ENCODE measurements around the gene ZNF587B.

The ZNF587B gene

DNA sequence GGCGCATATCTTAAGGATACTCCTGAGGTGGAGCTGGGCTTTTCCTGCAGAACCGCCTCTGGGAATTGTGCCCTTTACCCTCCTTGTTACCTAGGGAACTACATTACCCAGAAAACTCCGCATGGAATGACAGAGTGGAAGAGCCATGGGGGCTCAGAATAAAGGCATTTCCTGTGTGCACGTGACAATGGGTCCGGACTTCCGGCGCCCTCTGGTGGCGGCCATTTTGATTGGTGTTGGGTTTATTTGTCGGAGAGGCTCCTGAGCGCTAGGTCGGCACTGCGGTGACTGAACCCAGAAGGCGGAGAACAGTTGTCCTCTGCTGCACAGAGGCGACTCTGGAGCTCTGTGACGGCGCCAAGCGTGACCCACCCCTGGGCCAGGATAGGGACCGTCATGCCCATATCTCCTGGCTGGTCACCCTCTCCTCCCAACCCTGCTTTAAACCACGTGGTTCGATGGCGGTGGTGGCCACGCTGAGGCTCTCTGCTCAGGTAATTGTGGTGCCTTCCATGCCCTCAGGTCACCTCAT, at the start of gene ZNF587B:
TSS of gene ZNF587B (plus strand) at position 229 of the 532 bp plus-strand sequence. CDS start at position 459, 230 bp downstream.
- ATAC-seq: peak; percentile 55; the same call in 2 of the 3 replicates
- TF ChIP-seq PPARA (CRISPR knock-in tag; IDR thresholded peaks at IDR 0.05; ENCODE audit: borderline replicate concordance) (no peak), SNAI2 (CRISPR knock-in tag; IDR thresholded peaks at IDR 0.05) (no peak), CSDC2 (CRISPR knock-in tag; IDR thresholded peaks at IDR 0.05) (no peak), OSR1 (CRISPR knock-in tag; IDR thresholded peaks at IDR 0.05) (no peak), ZFP3 (CRISPR knock-in tag; IDR thresholded peaks at IDR 0.05) (no peak), ZNF8 (CRISPR knock-in tag; IDR thresholded peaks at IDR 0.05) (no peak), ISL1 (CRISPR knock-in tag; IDR thresholded peaks at IDR 0.05) (no peak), RARB (CRISPR knock-in tag; IDR thresholded peaks at IDR 0.05) (no peak), ZNF70 (CRISPR knock-in tag; IDR thresholded peaks at IDR 0.05) (no peak)
- TF ChIP-seq, protein P1, sequence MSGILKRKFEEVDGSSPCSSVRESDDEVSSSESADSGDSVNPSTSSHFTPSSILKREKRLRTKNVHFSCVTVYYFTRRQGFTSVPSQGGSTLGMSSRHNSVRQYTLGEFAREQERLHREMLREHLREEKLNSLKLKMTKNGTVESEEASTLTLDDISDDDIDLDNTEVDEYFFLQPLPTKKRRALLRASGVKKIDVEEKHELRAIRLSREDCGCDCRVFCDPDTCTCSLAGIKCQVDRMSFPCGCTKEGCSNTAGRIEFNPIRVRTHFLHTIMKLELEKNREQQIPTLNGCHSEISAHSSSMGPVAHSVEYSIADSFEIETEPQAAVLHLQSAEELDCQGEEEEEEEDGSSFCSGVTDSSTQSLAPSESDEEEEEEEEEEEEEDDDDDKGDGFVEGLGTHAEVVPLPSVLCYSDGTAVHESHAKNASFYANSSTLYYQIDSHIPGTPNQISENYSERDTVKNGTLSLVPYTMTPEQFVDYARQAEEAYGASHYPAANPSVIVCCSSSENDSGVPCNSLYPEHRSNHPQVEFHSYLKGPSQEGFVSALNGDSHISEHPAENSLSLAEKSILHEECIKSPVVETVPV (CRISPR knock-in tag; IDR thresholded peaks at IDR 0.05): no peak
- TF ChIP-seq, protein P2, sequence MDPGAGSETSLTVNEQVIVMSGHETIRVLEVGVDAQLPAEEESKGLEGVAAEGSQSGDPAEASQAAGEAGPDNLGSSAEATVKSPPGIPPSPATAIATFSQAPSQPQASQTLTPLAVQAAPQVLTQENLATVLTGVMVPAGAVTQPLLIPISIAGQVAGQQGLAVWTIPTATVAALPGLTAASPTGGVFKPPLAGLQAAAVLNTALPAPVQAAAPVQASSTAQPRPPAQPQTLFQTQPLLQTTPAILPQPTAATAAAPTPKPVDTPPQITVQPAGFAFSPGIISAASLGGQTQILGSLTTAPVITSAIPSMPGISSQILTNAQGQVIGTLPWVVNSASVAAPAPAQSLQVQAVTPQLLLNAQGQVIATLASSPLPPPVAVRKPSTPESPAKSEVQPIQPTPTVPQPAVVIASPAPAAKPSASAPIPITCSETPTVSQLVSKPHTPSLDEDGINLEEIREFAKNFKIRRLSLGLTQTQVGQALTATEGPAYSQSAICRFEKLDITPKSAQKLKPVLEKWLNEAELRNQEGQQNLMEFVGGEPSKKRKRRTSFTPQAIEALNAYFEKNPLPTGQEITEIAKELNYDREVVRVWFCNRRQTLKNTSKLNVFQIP (CRISPR knock-in tag; IDR thresholded peaks at IDR 0.05; ENCODE audit: borderline replicate concordance, low read depth): no peak
- TF ChIP-seq, protein P3, sequence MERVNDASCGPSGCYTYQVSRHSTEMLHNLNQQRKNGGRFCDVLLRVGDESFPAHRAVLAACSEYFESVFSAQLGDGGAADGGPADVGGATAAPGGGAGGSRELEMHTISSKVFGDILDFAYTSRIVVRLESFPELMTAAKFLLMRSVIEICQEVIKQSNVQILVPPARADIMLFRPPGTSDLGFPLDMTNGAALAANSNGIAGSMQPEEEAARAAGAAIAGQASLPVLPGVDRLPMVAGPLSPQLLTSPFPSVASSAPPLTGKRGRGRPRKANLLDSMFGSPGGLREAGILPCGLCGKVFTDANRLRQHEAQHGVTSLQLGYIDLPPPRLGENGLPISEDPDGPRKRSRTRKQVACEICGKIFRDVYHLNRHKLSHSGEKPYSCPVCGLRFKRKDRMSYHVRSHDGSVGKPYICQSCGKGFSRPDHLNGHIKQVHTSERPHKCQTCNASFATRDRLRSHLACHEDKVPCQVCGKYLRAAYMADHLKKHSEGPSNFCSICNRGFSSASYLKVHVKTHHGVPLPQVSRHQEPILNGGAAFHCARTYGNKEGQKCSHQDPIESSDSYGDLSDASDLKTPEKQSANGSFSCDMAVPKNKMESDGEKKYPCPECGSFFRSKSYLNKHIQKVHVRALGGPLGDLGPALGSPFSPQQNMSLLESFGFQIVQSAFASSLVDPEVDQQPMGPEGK (CRISPR knock-in tag; IDR thresholded peaks at IDR 0.05; ENCODE audit: borderline replicate concordance): no peak
- TF ChIP-seq, protein P4, sequence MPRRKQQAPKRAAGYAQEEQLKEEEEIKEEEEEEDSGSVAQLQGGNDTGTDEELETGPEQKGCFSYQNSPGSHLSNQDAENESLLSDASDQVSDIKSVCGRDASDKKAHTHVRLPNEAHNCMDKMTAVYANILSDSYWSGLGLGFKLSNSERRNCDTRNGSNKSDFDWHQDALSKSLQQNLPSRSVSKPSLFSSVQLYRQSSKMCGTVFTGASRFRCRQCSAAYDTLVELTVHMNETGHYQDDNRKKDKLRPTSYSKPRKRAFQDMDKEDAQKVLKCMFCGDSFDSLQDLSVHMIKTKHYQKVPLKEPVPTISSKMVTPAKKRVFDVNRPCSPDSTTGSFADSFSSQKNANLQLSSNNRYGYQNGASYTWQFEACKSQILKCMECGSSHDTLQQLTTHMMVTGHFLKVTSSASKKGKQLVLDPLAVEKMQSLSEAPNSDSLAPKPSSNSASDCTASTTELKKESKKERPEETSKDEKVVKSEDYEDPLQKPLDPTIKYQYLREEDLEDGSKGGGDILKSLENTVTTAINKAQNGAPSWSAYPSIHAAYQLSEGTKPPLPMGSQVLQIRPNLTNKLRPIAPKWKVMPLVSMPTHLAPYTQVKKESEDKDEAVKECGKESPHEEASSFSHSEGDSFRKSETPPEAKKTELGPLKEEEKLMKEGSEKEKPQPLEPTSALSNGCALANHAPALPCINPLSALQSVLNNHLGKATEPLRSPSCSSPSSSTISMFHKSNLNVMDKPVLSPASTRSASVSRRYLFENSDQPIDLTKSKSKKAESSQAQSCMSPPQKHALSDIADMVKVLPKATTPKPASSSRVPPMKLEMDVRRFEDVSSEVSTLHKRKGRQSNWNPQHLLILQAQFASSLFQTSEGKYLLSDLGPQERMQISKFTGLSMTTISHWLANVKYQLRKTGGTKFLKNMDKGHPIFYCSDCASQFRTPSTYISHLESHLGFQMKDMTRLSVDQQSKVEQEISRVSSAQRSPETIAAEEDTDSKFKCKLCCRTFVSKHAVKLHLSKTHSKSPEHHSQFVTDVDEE (CRISPR knock-in tag; IDR thresholded peaks at IDR 0.05): no peak

DNA sequence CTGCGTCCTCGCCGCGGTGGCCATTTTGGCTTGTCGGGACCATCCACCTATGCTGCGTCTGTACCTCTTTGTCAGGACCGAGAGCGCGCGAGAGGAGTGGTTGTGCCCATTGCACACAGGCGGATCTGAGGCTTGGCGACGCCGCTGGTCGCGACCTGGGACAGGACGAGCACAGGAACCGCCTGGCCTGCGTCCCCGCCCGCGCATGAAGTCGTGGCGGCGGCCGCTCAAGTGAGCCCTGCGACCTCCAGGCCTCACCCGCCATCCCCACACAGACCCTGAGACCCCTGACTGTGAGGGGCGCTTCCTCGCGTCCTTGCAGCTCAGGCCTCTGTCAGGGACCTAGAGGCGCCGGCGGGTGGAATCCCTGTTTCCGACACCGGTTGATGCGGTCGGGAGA, 43.8 kb upstream of the ZNF587B start:
- ATAC-seq: no peak
- no peak for TF ChIP-seq ZNF70 (CRISPR knock-in tag; IDR thresholded peaks at IDR 0.05)
- no peak for TF ChIP-seq BACH2 (CRISPR knock-in tag; IDR thresholded peaks at IDR 0.05; ENCODE audit: borderline replicate concordance)
- no peak for TF ChIP-seq ZFP3 (CRISPR knock-in tag; IDR thresholded peaks at IDR 0.05)
- no peak for TF ChIP-seq TCF4 (CRISPR knock-in tag; IDR thresholded peaks at IDR 0.05; ENCODE audit: borderline replicate concordance)
- TF ChIP-seq CSDC2 (CRISPR knock-in tag; IDR thresholded peaks at IDR 0.05): no peak
- TF ChIP-seq, protein P5, sequence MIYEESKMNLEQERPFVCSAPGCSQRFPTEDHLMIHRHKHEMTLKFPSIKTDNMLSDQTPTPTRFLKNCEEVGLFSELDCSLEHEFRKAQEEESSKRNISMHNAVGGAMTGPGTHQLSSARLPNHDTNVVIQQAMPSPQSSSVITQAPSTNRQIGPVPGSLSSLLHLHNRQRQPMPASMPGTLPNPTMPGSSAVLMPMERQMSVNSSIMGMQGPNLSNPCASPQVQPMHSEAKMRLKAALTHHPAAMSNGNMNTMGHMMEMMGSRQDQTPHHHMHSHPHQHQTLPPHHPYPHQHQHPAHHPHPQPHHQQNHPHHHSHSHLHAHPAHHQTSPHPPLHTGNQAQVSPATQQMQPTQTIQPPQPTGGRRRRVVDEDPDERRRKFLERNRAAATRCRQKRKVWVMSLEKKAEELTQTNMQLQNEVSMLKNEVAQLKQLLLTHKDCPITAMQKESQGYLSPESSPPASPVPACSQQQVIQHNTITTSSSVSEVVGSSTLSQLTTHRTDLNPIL (CRISPR knock-in tag; IDR thresholded peaks at IDR 0.05; ENCODE audit: low read depth): no peak
- no peak for TF ChIP-seq ESRRG (CRISPR knock-in tag; IDR thresholded peaks at IDR 0.05)
- no peak for TF ChIP-seq ISL1 (CRISPR knock-in tag; IDR thresholded peaks at IDR 0.05)
- no peak for TF ChIP-seq SNAI2 (CRISPR knock-in tag; IDR thresholded peaks at IDR 0.05)
- TF ChIP-seq ZNF8 (CRISPR knock-in tag; IDR thresholded peaks at IDR 0.05): no peak
- no peak for TF ChIP-seq GLIS3 (CRISPR knock-in tag; IDR thresholded peaks at IDR 0.05)
- no peak for TF ChIP-seq ZC3H10 (CRISPR knock-in tag; IDR thresholded peaks at IDR 0.05)

DNA sequence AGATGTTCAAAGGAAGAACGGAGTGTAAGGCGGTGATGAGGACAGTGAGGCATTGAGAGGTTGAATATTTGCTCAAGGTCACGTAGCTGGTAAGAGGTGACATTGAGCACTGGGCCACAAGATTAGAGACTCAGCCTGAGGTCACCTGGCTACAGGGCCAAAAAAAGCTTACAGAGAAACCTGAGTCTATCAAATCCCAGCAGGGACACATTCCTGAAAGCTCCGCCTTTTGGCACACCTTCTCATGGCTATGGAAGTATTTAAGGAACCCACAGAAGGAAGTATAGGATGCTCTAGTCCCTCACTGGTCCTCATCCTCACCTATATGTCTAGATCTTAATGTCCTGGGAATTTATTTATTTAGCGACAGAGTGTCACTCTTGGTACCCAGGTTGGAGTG, 43.2 kb upstream of the ZNF587B start:
- no peak for ATAC-seq
- TF ChIP-seq ESRRG (CRISPR knock-in tag; IDR thresholded peaks at IDR 0.05) (no peak), PPARA (CRISPR knock-in tag; IDR thresholded peaks at IDR 0.05; ENCODE audit: borderline replicate concordance) (no peak), SNAI2 (CRISPR knock-in tag; IDR thresholded peaks at IDR 0.05) (no peak), ZFP3 (CRISPR knock-in tag; IDR thresholded peaks at IDR 0.05) (no peak), ISL1 (CRISPR knock-in tag; IDR thresholded peaks at IDR 0.05) (no peak), RARB (CRISPR knock-in tag; IDR thresholded peaks at IDR 0.05) (no peak), CSDC2 (CRISPR knock-in tag; IDR thresholded peaks at IDR 0.05) (no peak), TOX (CRISPR knock-in tag; IDR thresholded peaks at IDR 0.05; ENCODE audit: borderline replicate concordance) (no peak), ZC3H10 (CRISPR knock-in tag; IDR thresholded peaks at IDR 0.05) (no peak), ARNTL (CRISPR knock-in tag; IDR thresholded peaks at IDR 0.05; ENCODE audit: borderline replicate concordance, low read depth) (no peak)
- TF ChIP-seq, protein P4 (CRISPR knock-in tag; IDR thresholded peaks at IDR 0.05): no peak
- TF ChIP-seq, protein P5 (CRISPR knock-in tag; IDR thresholded peaks at IDR 0.05; ENCODE audit: low read depth): no peak
- TF ChIP-seq, protein P1 (CRISPR knock-in tag; IDR thresholded peaks at IDR 0.05): no peak

All from SK-N-SH treated with all-trans-retinoic acid at 6 μM for 48 hours (cell line).